HuH-7.5 (cell line): Measurements from ENCODE around the gene FBXL5.

Experiments
- DNase-seq: peaks from one replicate; pipeline ENCODE4 v3.0.0; 2011; ENCODE audit warnings: low spot score

Gene FBXL5

GRCh38 chr4:15557786-15558550 is 97.2 kb downstream of the FBXL5 start:
- no peak for DNase-seq

DNA sequence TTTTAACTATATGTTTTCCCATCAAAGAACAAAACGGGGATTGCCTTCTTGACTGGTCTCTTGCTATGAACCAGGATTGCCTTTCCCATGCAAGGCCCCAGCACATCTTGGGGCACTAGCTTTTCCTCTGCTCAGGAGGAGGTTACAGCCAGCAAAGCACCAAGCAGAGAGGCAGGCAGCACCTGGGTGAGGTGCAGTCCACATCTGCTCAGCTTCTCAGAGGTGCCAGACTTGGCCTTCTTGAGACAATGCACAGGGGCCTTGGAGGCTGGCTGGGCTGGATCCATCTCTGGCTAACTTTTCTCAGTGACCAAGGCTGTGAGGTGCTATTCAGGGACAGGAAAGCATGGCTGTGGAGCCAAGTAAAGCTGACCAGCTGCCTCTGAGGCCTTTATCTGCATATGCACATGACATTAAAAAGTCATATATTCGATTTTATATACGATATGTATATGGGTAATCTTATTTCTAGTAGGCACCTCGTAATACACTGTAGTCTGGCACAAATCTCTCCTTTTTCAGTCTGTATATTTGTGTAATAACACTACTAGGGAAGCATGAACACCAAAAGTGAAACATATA is 98.6 kb downstream of the FBXL5 start:
- no peak for DNase-seq
